ENCODE measurements around the gene NEDD8.

GRCh38 chr14:24213866-24214662 is 18.1 kb downstream of the NEDD8 start:
- TF ChIP-seq CTCF (IDR thresholded peaks at IDR 0.05; ENCODE audit: poor library complexity, severe bottlenecking) (no peak), POLR2AphosphoS5 (IDR thresholded peaks at IDR 0.05) (no peak)
